Measurements from ENCODE around the gene MRPL52.

Gene MRPL52

DNA sequence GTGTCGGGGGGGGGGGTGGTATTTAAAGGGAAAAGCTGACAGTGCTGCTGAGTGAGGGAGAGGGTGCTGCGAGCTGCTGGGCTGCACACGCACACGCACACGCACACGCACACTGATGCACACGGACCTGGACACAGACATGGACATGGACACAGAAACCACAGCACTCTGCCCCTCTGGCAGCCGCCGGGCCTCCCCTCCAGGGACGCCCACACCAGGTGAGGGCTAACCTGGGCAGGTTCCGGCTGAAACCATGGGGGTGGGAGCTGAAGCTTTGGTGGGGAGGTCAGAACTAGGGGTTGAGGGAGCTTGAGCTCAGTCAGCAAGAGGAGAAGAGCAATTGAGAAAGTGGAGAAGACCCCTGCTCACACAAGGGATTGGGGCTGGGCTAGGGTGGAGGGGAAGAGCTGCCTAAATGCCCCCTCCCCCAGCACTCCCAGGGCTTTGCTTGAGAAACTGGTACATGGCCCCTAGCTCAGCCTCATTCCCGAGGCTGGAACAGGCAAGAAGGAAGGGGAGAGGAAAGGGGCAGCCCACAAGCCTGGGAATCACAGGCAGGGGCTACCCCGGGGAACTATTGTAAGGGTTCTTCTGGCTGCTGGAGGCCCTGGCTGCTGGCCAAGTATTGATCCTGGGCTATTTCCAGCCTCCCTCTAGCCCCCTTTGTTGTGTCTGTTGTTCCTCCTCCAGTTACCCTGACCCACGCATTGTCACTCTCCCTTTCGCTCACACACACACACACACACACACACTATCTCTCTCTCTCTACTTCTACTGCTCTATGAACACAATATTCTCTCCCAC is 53.7 kb downstream of the MRPL52 start, which contains the start of gene REM2:
REM2 (plus strand) TSS at position 50 of the 804 bp plus-strand sequence; CDS start at position 116, 66 bp downstream.
- no peak for DNase-seq (ENCODE audit: low spot score)

- DNase-seq (ENCODE audit: low spot score): no peak
Measured at GRCh38 chr14:22884076-22884737, 54.5 kb downstream of the MRPL52 start.

Data from hematopoietic multipotent progenitor cell treated with erythropoietin and hydrocortisone succinate and interleukin-3 and kit ligand, for 15 days (in vitro differentiated cells).